GM12865 (cell line): Measurements from ENCODE around the gene FASTKD3.

Experiments used
- DNase-seq: peaks from one replicate; pipeline ENCODE4 v3.0.0; 2010; ENCODE audit warnings: low read depth
- H3K4me3 ChIP-seq: 2 replicates; pipeline ENCODE4 v1.5.1; 2011; ENCODE audit warnings: mild to moderate bottlenecking, low read depth, low read length, control low read depth
- CTCF ChIP-seq: IDR thresholded peaks from 2 replicates; pipeline ENCODE4 v1.5.1; 2011; ENCODE audit warnings: low read length, control low read depth, low read depth, inconsistent platforms; ENCODE audit not compliant: insufficient read depth; ENCODE audit errors: missing control alignments

Gene FASTKD3

GRCh38 chr5:7888901-7889300 lies 20.1 kb upstream of the FASTKD3 start:
- TF ChIP-seq CTCF: no peak
- DNase-seq: no peak
- no peak overlapping the region for H3K4me3 ChIP-seq

- DNase-seq: peak; percentile 29
- peak; percentile 30 for TF ChIP-seq CTCF
- H3K4me3 ChIP-seq: no peak overlapping the region
Observed at GRCh38 chr5:7886849-7887475, 18.1 kb upstream of the FASTKD3 start.

GRCh38 chr5:7884491-7885267 lies 15.8 kb upstream of the FASTKD3 start:
- no peak for DNase-seq
- no peak overlapping the region for H3K4me3 ChIP-seq
- no peak for TF ChIP-seq CTCF

- TF ChIP-seq CTCF: no peak
- no peak for DNase-seq
- no peak overlapping the region for H3K4me3 ChIP-seq
Observed at GRCh38 chr5:7882926-7883325, 14.1 kb upstream of the FASTKD3 start.

- no peak overlapping the region for H3K4me3 ChIP-seq
- no peak for TF ChIP-seq CTCF
- DNase-seq: no peak
Observed at GRCh38 chr5:7881816-7882215, 13.0 kb upstream of the FASTKD3 start.

- TF ChIP-seq CTCF: no peak
- H3K4me3 ChIP-seq: no peak overlapping the region
- no peak for DNase-seq
Observed at GRCh38 chr5:7881091-7881490, 12.3 kb upstream of the FASTKD3 start.
